HT-29 (cell line): Measurements from ENCODE around the gene CDK14. TPM values are rescaled to one million over a fixed set of nuclear protein-coding genes. Genes with fewer than 3 reads are reported as not detected.
A peak's percentile ranks its signal among the peaks of the same experiment; 100 is the strongest.

ENCODE experiments used
- DNase-seq: peaks from one replicate; pipeline ENCODE4 v3.0.0-alpha.2; 2015; ENCODE audit warnings: low spot score
- total RNA-seq: library from RNA; depleted of rRNA; stranded (reverse); fragments of >200 nt; shearing (Covaris generic); gene quantifications from 2 replicates; pipeline ENCODE4 v1.2.3, GENCODE V29; 2014

The CDK14 gene
- total RNA-seq, 1 experiment from 2014 or later: 0.61 TPM

DNA sequence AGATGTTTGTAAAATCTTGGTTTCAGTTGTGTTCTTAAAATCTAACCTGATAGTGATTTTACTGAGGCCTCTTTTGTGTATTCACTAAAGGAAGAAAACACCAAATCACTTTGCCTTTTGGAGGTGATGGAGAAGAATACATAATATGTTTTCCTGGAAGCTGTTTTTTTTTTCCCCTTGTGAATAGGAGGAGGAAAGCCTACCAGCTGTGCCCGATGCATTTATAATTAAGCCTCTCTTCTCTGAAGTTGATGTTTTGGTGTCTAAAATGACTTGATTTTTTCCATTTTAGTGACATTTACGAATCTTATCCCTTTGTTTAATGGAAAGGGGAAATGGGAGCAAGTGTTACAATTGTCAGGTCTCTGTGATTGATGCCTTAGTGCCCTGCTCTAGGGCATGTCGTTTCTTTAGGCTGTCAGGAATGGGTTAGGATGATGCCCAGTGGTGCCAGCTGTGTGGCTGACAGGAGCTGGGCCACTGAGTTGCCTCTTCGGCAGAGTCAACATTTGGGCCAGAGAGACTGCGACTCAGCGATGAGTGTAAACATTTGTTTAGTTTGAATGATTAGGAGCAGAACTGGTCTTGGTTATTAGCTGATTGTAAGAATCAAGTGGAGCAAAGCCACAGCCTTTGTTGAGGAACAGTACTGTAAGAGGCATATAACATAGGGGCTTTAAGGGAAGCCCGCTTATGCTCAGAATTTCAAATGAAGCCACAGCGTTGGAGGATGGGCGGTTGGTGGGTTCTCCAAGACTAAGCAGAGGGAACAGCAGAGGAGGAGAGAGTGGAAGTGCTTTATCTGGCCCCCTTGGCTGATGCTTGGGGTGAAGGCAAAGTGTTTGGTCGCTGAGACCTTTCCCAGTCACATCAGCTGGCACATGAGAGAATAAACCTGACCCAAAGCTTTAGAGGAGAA lies 81.6 kb downstream of the CDK14 start:
- DNase-seq: no peak

- DNase-seq: no peak
Observed at GRCh38 chr7:90678986-90679385, 82.9 kb downstream of the CDK14 start.

DNA sequence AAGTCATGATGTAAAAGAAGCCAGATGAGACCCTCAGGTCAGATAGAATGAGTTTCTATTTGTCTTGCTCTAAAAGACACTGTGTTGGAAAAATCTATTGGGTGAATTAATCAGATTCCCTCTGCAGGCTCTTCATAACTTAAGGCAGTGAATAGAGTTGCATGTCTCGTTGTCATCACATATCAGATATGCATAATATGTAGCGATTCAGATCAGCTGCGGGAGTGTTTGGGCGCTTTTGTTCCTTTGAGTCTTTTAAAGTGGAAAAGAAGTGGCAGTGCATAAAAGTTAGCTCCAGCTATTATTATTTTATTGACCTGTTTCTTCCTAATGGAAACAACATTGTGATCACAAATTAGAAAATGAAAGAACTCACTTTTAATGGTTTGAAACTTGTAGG lies 84.4 kb downstream of the CDK14 start:
- DNase-seq: no peak

GRCh38 chr7:90681336-90682022 lies 85.4 kb downstream of the CDK14 start:
- no peak for DNase-seq

- DNase-seq: no peak
Observed at GRCh38 chr7:90686146-90686545, 90.0 kb downstream of the CDK14 start.

DNA sequence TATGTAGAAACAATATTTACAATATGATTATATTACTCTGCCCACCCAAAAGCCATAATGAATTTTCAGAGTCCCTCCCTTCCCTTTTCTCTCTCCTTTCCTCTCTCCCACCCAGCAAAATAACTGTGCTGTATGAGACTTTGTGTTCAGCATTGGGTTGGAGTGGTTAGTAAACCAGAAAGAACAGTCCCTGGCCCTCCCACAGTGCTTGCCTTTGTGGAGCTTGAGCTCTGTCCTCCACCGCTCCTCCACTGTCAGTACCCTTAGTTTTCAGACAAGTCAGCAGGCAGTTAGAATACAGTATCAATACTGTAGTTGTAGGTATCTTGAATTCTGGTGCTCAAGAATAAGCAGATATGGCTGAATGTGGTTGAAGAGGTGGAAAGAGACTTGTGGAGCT lies 92.7 kb downstream of the CDK14 start:
- no peak for DNase-seq

DNA sequence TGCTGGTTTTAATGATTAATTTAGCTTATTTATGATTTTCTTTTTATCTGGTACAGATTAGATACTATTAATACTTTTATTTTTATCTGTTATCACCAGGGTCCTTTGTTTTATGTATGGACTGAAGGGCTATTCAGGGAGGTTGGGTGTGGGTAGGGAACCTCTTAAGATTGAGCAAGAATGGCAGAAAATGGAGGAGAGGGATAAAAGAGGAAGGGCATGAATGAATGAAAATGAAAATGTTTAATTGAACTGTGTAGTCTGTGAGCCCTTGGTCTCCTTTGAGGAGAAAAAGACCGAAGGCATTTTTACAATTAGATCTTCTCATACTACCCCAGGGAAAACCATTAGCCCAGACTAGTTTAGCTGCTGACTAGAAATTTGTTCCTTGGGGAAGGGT lies 93.1 kb downstream of the CDK14 start:
- DNase-seq: no peak

- no peak for DNase-seq
Observed at GRCh38 chr7:90690159-90690858, 94.2 kb downstream of the CDK14 start.

DNA sequence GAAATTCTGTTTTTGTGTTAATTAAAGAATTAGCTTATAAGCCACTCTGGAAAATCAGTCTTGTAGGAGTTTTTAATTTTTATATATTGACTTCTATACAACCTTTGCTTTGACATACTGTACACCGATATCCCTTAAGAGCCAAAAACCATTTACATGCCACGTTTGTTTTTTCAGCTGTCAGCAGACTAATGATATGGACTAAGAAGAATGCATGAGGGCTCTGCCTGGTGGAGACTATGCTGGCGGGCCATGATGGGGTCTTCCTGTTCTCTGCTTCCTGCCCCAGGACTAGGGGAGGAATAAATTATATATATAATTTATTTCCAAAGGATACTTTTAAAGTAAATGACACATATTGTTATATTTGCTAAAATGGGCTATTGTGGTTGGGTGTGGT lies 96.3 kb downstream of the CDK14 start:
- DNase-seq: no peak

DNA sequence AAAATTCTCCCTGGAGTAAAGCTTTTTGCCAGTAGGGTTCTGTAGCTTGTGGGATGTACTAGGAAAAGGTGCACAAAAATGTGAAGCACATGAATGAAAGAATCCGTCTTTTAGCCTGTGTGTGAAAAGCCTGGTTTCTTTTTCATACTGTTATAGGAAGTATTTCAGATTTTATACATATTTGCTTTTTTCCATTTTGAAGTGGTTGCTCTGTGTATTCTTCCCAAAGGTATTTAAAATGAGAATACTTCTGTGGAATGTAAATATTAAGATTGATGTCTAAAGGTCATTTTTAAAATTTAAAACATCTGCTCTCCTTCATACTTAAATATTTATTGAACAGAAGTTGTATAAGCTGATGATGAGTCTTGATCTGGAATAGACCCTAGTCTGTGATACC lies 96.8 kb downstream of the CDK14 start:
- no peak for DNase-seq

GRCh38 chr7:90693939-90694338 lies 97.8 kb downstream of the CDK14 start:
- no peak for DNase-seq

DNA sequence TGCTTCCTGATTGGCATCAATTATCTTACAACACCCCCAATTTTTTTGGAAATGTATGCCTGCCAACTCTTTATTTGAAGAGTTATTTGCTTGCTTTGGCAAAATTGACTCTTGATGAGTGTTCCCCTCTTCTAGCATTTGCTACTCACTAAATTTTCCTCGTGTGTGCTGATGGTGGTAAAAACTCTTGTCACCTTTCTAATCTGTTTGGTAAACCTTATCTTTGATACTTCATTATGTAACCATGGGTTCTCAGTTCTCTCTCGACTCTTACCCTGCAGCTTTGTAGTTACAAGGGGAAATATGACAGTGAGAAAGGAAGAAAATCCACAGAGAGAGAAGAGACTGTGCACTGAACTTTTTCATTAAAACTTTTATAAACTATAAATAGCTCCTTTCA lies 102.5 kb downstream of the CDK14 start:
- DNase-seq: no peak

DNA sequence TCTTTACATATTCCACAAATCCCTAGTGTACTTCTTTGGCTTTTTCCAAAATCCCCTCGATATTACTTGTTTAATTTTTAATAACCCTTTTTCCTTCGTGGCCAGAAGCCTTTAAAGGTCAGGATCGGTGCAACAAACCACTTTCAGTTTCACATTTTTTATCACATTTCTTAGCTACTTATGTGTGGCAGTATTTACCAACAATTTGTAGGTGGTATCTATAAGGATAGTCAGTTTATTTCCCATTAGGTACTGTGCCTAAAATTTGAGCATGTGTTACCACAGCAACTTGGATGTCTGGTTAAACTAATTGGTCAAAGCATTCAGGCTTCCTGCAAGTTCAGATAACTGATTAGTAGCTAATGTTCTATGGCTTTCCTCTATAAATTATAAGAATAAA lies 104.9 kb downstream of the CDK14 start:
- DNase-seq: no peak

- no peak for DNase-seq
Observed at GRCh38 chr7:90701771-90702170, 105.7 kb downstream of the CDK14 start.

GRCh38 chr7:90705391-90706071 lies 109.4 kb downstream of the CDK14 start:
- DNase-seq: no peak

GRCh38 chr7:90706072-90706716 lies 110.1 kb downstream of the CDK14 start:
- no peak for DNase-seq

DNA sequence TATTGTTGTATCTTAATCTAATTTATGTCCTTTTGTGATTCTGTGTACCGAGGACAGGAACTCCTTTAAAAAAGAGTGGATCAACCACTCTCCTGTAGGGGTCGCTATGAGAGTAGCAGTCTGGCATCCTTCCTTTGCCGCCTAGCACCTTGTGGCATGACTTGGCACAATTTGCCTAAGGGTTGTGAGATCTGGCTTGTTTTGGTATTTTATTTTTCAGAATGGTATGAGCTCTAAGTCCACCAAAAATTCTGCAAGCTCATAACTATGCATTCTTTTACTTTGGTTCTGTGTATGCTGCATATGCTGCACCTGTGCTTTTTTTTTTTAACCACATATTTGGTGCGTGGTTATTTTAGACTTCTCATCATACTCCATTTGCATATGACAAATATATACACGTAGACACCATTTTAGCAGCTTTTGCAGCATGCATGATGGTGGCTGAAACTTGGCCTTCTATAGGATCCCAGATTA lies 112.8 kb downstream of the CDK14 start:
- DNase-seq: peak; percentile 72

DNA sequence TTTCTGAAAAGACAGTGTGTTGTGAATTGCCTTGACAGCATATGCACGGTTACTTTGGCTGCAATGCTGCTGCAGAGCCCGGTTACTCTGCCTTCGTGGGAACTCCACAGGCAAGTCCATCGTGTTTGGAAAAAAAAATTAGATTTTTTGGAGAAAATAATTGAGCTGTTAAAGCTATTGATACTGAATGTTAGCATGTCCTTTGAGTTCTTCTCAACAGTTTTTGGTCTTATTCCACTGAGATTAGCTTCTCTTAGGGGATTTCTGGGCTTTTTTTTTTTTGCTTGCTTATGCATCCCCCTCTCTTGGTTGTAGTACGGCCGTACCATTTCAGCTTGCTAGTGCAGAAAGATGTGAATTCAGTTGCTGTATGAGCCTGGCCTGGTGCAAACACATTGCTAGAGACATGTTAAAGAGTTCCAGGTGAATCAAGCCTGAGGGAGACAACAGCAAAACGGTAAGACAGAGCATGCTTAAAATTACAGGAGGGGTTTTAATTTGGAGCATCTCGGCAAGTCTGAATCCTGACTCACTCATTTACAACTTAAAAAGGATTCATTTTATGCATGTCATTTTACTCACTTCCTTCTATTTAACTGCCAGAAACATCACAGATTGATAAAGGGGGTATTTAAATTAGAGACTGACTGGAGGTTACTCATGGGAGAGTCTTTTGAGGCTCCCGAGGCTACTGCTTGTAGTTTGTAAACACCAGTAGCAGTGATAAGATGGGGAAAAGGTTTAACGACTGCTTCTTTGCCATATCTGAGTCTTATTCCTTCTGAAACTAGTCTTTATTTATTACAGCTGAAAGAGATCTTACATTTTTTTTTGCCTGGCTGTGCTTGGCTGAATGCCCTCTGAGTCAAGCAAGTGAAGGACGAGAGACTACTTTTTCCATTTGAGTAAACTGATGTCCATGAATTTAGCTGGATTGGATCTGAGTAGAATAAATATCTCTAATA lies 113.7 kb downstream of the CDK14 start:
- DNase-seq: no peak

- DNase-seq: no peak
Observed at GRCh38 chr7:90710466-90710850, 114.3 kb downstream of the CDK14 start.

- no peak for DNase-seq
Observed at GRCh38 chr7:90713628-90714027, 117.5 kb downstream of the CDK14 start.
